Right ventricle myocardium inferior (tissue), 1 donor: Measurements from ENCODE around the gene NUP214. TPM values are rescaled to one million over a fixed set of nuclear protein-coding genes. Genes with fewer than 3 reads are reported as not detected.
"Not testable (repeated sequence)": the region's sequence is repeated elsewhere in the genome, so short reads cannot be mapped to it uniquely, and the experiment has no call there.

ENCODE experiments used
- ATAC-seq: fragments of 200-7000 bp; cut with Tn5 transposase; one replicate; pipeline ENCODE4 v1.9.1; 2020; ENCODE audit warnings: mild to moderate bottlenecking, moderate library complexity
- DNase-seq: peaks from one replicate; pipeline ENCODE4 v3.0.0; 2021; ENCODE audit errors: missing footprints
- intact Hi-C: fragments of 100-400 bp; cut with DNase I; formaldehyde crosslinking; loops from one replicate; pipeline ENCODE4 v1.11.0; 2022
- total RNA-seq: library from RNA; stranded (reverse); fragmentation: NEBNext Ultra II Directional; extraction: Animal tissue kit (Norgen Biotek cat#: 25700); gene quantifications from one replicate; pipeline ENCODE4 v1.2.1, GENCODE V29; 2021
- donor health status: DM: no; HTN: yes; CAD: no; lungs with severe emphysema.

Gene NUP214
- total RNA-seq, 1 donor from 2014 or later, result 20.8 TPM

- ATAC-seq (no peak), DNase-seq (no peak)
- intact Hi-C loops, result no loop called here
Measured at GRCh38 chr9:131112374-131113154, 12.8 kb upstream of the NUP214 start.

- intact Hi-C loops, result no loop called here
- no peak for ATAC-seq
- DNase-seq, result no peak
Measured at GRCh38 chr9:131113655-131114054, 11.7 kb upstream of the NUP214 start.

- no peak for DNase-seq
- ATAC-seq, result no peak
Measured at GRCh38 chr9:131114084-131114535, 11.3 kb upstream of the NUP214 start.

GRCh38 chr9:131115360-131115742 lies 10.0 kb upstream of the NUP214 start:
- ATAC-seq, DNase-seq, intact Hi-C loops: not testable (repeated sequence)

More at GRCh38 chr9:131114084-131114535, 11.3 kb upstream of the NUP214 start:
- intact Hi-C loops, result no loop called here

GRCh38 chr9:131116281-131117120 lies 8.9 kb upstream of the NUP214 start:
- ATAC-seq (peak; percentile 42), DNase-seq (no peak)
- intact Hi-C loops, result no loop called here

GRCh38 chr9:131117121-131117761 lies 8.1 kb upstream of the NUP214 start:
- intact Hi-C loops, result no loop called here
- peak; percentile 22 for ATAC-seq

GRCh38 chr9:131117762-131118145 lies 7.6 kb upstream of the NUP214 start:
- intact Hi-C loops, result no loop called here
- ATAC-seq (no peak), DNase-seq (no peak)

More at GRCh38 chr9:131117121-131117761, 8.1 kb upstream of the NUP214 start:
- no peak for DNase-seq

GRCh38 chr9:131119600-131119999 lies 5.8 kb upstream of the NUP214 start:
- ATAC-seq, result no peak
- no peak for DNase-seq
- intact Hi-C loops, result no loop called here

- intact Hi-C loops, result no loop called here
- DNase-seq (no peak), ATAC-seq (no peak)
Measured at GRCh38 chr9:131120620-131121228, 4.7 kb upstream of the NUP214 start.

- ATAC-seq (no peak), DNase-seq (no peak)
- intact Hi-C loops, result no loop called here
Measured at GRCh38 chr9:131121346-131121745, 4.0 kb upstream of the NUP214 start.

GRCh38 chr9:131122158-131122557 lies 3.2 kb upstream of the NUP214 start:
- ATAC-seq (no peak), DNase-seq (no peak)
- intact Hi-C loops, result no loop called here

- no peak for DNase-seq
- intact Hi-C loops, result loop anchor here (5.0 kb wide), 1 partner anchor 212 kb away; no protein-coding TSS in a partner anchor
- peak; percentile 21 for ATAC-seq
Measured at GRCh38 chr9:131125038-131125287, 423 bp upstream of the NUP214 start.

GRCh38 chr9:131126059-131126426 lies 657 bp downstream of the NUP214 start:
- intact Hi-C loops, result loop anchor here (2.0 to 5.0 kb wide), 2 partner anchors 69 to 211 kb away; no protein-coding TSS in a partner anchor
- ATAC-seq, result no peak

GRCh38 chr9:131129183-131129582 lies 3.8 kb downstream of the NUP214 start:
- ATAC-seq, result no peak
- intact Hi-C loops, result loop anchor here (5.0 kb wide), 1 partner anchor 208 kb away; no protein-coding TSS in a partner anchor
- no peak for DNase-seq

More at GRCh38 chr9:131126059-131126426, 657 bp downstream of the NUP214 start:
- no peak for DNase-seq

- ATAC-seq (no peak), DNase-seq (no peak)
- intact Hi-C loops, result no loop called here
Measured at GRCh38 chr9:131138676-131139075, 13.3 kb downstream of the NUP214 start.

- no peak for DNase-seq
- ATAC-seq, result no peak
- intact Hi-C loops, result no loop called here
Measured at GRCh38 chr9:131140112-131140511, 14.7 kb downstream of the NUP214 start.

GRCh38 chr9:131140550-131140949 lies 15.2 kb downstream of the NUP214 start:
- intact Hi-C loops, result no loop called here

GRCh38 chr9:131142160-131142559 lies 16.8 kb downstream of the NUP214 start:
- intact Hi-C loops, result no loop called here
- DNase-seq (no peak), ATAC-seq (no peak)

More at GRCh38 chr9:131140550-131140949, 15.2 kb downstream of the NUP214 start:
- DNase-seq (no peak), ATAC-seq (no peak)

- no peak for ATAC-seq
- intact Hi-C loops, result no loop called here
Measured at GRCh38 chr9:131144201-131144600, 18.8 kb downstream of the NUP214 start.

More at GRCh38 chr9:131144201-131144600, 18.8 kb downstream of the NUP214 start:
- no peak for DNase-seq
